GM18520 (cell line): ENCODE results near the gene ACSL4.
"Not testable (repeated sequence)": the region's sequence is repeated elsewhere in the genome, so short reads cannot be mapped to it uniquely, and the experiment has no call there.

Experiments
- ATAC-seq: cut with Tn5 transposase; IDR thresholded peaks from one replicate; pipeline ENCODE4 v1.9.1; 2021; ENCODE audit not compliant: unreplicated experiment

The ACSL4 gene

GRCh38 chrX:109732807-109733612 lies at the start of gene ACSL4:
Gene ACSL4 (minus strand): TSS chrX:109733257. CDS start chrX:109683363, 49,894 bp downstream.
- peak; percentile 82 for ATAC-seq

GRCh38 chrX:109777749-109778148 lies 44.7 kb upstream of the ACSL4 start:
- no peak for ATAC-seq

DNA sequence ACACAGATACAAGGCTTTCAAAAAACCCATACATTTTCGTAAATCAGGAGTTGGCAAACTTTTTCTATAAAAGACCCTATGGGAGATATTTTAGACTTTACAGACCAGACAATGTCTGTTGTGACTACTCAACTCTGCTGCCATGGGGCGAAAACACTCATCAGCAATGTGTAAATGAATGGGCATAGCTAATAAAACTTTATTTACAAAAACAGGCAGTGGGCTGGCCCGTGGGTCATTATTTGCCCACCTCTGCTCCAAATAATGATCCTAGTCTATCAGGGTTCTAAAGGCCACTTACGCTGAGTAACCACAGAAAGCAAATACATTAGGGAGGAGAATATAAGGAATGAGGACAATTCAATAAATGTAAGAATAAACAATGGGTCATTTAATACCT lies 43.9 kb upstream of the ACSL4 start:
- ATAC-seq: no peak

- no peak for ATAC-seq
Measured at GRCh38 chrX:109776432-109776831, 43.4 kb upstream of the ACSL4 start.

DNA sequence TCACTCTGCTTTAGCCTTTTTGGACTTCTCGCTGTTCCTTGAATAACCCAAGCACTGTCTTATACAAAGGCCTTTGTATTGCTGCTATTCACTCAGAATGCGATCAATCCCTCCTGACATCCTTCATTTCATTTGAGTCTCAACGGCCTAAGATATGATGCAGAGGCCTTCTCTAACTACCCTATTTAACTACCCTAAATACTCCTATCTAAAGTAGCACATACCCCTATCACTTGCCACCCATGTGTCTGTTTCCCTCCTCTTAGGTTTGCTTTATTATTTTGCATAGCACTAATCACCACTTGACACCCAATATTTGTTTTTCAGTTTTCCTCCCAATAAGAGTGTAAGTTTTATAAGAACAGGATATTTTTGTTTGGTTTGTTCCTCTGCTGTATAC lies 42.3 kb upstream of the ACSL4 start:
- no peak for ATAC-seq

- peak; percentile 98 for ATAC-seq
Measured at GRCh38 chrX:109774706-109775105, 41.6 kb upstream of the ACSL4 start.

DNA sequence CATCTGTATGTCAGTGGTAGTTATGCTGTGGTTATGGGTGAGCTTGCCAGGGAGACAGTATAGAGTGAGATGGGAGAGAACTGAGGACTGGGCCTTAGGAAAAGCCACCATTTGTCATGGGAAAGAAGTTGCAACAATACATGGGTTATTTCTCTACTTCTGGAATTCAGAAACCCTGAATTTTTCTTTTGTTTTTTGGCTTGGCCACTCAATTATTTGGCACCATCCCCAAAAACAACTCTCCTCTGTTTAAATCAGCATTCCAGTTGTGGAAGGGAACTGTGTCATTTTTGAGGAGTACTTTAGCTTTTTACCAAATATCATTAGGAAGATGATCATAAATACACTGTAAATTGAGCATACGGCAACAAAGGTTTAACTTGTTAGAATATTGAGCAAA lies 41.1 kb upstream of the ACSL4 start:
- no peak for ATAC-seq

DNA sequence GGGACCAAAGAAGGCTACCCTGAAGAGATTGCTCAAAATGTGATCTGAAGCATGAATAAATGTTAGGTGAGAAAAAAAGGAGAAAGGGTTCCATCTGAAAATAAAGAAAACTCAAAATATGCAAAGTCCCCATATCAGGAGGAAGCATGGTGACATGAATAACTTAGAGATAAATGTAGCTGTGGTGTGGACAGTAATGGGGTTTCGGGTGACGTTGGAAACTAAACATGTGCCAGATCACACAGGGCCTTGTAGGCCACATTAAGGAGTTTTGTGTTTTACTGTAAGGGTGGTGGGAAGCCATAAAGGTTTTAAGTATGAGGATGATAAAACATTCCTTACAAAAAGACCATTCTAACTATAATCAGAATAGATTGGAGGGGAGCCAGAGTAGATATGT lies 40.3 kb upstream of the ACSL4 start:
- peak; percentile 44 for ATAC-seq

DNA sequence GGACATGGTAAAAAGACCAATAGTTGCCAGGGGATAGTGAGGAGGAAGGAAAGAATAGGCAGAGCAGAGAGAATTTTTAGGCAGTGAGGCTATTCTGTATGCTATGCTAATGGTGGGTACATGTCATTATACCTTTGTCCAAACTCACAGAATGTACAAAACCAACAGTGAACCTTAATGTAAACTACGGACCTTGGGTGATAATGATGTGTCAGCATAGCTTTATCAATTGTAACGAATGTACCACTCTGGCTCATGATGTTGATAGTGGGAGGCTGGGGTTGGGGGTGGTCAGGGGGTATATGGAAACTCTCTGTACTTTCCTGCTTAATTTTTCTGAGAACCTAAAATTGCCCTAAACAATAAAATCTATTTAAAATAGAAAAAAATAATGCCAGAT lies 37.7 kb upstream of the ACSL4 start:
- ATAC-seq: no peak

DNA sequence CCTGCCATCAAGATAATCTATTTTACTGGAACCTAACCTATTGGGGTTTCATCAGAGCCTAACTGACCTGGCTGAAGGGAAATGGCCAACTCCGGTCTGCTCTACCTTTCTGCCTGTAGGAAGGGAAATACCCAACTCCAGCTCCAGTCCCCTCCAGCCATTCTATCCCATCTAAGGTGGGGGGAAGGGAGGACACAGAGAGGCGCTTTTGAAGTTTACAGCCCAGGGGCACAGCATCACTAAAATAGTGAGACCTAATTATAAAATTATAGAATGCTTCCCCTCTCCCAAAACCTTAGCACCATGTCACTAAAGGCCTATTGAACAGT lies 27.8 kb upstream of the ACSL4 start:
- ATAC-seq: no peak

DNA sequence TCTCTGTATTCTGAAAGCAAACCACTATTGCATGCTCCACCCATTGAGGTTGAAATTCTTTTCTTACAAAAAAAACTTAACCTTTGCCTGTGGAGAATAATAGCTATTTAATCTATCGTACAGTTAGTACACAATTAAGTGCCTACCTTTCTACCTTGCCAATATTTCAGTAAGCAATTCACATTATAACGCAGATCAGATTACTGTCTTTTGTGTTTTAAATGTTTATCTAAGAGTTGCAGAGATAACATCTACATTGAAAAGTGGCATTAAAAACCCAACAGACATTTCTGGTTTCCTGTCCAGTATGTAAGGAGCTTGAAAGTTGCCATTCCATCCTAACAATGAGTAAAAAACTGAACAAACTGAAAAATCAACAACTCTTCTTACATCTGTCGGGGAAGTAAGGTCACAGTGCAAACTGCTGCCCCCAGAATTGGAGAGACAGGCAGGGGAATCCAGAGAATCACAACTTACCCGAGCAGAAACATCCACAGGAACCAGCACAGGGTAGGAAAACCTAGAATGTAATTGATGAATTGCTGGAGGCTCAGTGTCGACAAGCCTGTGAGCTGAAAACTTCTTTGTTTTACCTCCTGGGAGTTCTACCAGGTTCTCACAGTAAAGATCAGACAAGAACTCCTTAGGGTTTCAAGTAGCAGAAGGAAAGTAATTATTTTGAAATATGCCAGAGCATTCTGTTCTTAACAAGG lies 27.3 kb upstream of the ACSL4 start:
- ATAC-seq: no peak

DNA sequence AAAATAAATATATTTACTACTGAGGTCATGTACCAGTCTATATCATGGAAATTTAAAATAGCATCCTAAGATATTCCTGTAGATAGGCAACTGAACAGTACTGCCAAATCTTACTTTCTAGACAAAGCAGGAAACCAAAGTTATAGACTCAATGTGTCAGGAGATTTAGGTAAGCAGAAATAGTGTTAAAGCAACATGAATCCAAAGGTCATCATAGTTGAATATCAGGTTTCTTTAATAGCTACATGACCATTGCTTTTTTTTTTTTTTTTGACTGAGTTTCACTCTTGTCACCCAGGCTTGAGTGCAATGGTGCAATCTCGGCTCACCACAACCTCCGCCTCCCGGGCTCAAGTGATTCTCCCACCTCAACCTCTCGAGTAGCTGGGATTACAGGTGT lies 20.2 kb upstream of the ACSL4 start:
- no peak for ATAC-seq

DNA sequence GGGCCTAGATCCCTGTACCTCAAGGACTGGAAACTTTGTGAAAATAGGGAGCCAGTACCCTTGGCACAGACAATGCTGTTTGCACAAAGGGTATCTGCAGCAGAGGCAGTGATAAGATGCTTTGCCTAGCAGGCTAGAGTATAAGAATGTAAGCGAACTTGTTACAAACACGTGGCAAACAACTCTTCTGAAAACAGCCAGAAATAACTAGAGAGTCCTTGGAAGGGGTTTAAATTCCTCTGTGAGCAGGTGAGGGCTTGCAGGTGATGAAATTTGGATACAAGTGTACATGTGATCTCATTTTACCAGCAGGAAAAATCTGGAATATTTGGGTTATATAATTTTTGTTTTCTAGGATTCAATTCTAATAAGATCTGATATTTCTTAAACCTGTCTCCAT lies 18.6 kb upstream of the ACSL4 start:
- ATAC-seq: no peak

- no peak for ATAC-seq
Measured at GRCh38 chrX:109749207-109749606, 16.1 kb upstream of the ACSL4 start.

- ATAC-seq: no peak
Measured at GRCh38 chrX:109747681-109748080, 14.6 kb upstream of the ACSL4 start.

DNA sequence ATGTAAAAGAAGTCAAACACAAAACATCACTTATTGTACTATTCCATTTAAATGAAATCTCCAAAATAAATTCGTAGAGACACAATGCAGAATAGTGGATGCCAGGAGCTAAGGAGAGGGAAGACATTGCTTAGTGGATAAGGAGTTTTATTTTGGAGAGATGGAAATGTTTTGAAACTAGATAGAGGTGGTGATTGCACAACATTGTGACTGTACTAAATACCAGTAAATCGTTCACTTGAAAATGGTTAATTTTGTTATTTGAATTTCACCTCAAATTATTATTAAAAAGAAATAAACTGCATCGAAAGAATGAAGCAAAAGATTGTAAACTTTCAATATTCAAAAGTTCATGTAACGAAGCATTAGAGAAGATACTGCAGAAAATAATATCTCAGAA lies 9.7 kb upstream of the ACSL4 start:
- no peak for ATAC-seq

DNA sequence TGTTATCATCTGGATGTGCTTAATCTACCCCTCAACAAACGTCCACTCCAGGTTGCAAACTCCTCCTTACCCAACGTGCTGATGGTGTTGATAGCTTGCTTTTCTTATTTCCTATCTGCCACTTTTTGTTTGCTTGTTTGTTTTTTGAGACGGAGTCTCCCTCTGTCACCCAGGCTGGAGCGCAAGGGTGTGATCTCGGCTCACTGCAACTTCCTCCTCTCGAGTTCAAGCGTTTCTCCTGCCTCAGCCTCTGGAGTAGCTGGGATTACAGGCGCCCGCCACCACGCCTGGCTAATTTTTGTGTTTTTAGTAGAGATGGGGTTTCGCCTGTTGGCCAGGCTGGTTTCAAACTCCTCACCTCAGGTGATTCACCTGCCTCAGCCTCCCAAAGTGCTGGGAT lies 7.8 kb upstream of the ACSL4 start:
- ATAC-seq: not testable (repeated sequence)

DNA sequence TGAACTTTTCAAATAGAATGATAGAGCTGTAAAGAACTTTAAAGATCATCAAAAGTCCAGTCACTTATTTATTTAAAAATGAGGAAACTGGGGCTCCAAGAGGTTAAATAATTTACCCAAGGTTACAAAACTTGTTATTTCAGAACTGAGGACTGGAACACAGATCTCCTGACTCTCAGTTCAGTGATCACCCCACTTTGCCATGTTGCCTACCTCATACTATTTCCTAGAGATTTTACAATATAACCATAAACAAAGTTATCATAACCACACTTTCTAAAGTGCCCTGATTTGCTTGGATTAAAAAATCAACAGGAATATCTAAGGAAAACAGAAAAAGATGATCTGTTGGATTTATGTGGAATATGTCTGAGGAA lies 7.4 kb upstream of the ACSL4 start:
- ATAC-seq: no peak

- no peak for ATAC-seq
Measured at GRCh38 chrX:109739625-109740432, 6.8 kb upstream of the ACSL4 start.

DNA sequence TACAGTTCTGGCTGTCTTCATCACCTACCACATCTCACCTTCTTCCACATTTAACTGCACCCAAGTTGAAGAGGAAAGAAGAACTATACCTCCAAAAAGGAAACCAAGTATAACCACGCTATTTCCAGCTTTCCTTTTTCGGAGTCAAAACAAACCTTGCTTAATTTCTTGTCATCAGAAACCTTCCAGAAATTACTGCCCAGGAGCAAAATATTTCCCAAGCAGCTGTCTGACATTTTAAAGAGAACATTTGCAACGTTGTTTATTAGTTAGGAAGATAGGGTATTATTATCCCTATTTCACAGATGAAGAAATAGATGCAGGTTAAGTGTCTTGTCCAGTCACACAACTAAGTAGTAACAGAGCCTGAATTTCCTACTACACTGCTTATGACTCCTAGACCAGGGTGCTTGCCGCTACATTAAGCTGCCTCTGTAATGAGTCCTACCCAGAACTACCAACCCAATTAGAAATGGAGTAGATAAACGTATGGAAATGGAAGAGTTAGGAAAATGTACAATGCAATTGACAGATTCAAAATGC lies 2.2 kb upstream of the ACSL4 start:
- no peak for ATAC-seq

- ATAC-seq: no peak
Measured at GRCh38 chrX:109733613-109734083, 591 bp upstream of the ACSL4 start.
